ENCODE results near the gene MRPL33. TPM values are rescaled to one million over a fixed set of nuclear protein-coding genes. Genes with fewer than 3 reads are reported as not detected.
"Not testable (repeated sequence)": the region's sequence is repeated elsewhere in the genome, so short reads cannot be mapped to it uniquely, and the experiment has no call there.

The MRPL33 gene
- polyA plus RNA-seq, 4 donors: 111 to 156 (median 127) TPM

DNA sequence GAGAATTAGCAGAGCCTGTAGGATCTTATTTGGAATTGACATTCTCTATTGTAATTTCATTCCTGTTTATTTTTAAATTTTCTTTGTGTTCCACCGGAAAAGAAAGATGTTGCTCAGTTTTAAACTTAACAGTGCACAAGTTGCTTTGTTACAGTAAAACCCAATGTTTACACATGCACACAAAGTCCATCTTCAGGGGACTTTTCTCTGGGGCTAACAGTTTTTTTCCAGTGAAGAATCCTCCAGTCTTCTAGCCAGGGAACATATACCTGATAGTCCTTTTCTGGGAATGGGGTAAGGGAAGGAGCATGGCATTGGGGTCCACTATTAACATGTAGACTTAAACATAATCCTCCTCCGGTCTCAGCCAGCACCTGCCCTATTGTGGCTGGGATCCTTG lies 25.2 kb upstream of the MRPL33 start:
- Histone ChIP-seq H3K9me3 (ENCODE audit: control insufficient read depth in 2 of 2, insufficient read depth in 1 of 2, low read depth in 1 of 2, low read length in 1 of 2) (peaks cover 0 to 13% of the 10 kb centered on the region in 2 donors), H3K4me1 (ENCODE audit: control insufficient read depth in 3 of 3, insufficient read depth in 2 of 3, low read depth in 1 of 3, low read length in 2 of 3) (peaks cover 0 to 13% (median 0%) of the 10 kb centered on the region in 3 donors), H3K36me3 (ENCODE audit: control insufficient read depth in 3 of 3, insufficient read depth in 2 of 3, low read depth in 1 of 3, low read length in 3 of 3) (no peaks in the 10 kb centered on the region), H3K27me3 (ENCODE audit: control insufficient read depth in 3 of 3, insufficient read depth in 3 of 3, low read length in 3 of 3) (no peaks in the 10 kb centered on the region), H3K27ac (ENCODE audit: low read depth in 1 of 3, low read length in 2 of 3) (peak overlapping the region in 1 of 3 donors; percentile 0), H3K4me3 (ENCODE audit: low read depth in 1 of 3, low read length in 3 of 3) (no peak overlapping the region)
- WGBS, 3 donors: 43 to 63% (median 57%) methylated on average over 2 of the region's 2 CpGs
- DNase-seq (peak in 1 of 2 donors; percentile 44), FAIRE-seq (no peak)

DNA sequence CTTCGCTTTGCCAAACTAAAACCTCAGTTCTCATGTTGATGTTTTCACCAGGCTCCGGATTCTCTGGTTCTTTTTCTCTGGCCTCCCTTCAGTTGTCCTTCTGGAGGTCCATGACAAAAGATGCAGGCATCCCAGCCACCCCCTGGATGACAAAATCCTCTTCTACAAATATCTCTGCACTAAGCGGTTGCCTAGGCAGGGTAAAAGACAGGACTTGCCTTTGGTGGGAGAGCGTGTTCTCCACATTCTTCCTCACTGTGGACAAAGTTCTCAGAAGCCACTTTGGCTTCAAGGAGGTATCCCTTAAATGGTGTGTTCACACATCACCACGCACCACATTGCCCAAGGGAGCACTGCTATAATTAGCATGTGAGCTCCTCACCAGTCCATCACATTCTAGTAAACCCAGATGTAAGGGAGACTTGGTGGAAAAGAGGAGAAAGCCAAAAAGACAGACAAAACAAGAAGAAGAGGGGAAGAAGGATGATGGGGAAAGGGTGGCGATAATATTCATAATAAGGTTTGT lies 23.6 kb upstream of the MRPL33 start:
- H3K9me3 ChIP-seq (ENCODE audit: control insufficient read depth in 2 of 2, insufficient read depth in 1 of 2, low read depth in 1 of 2, low read length in 1 of 2): peaks cover 0 to 13% of the 10 kb centered on the region in 2 donors
- DNase-seq (no peak), FAIRE-seq (no peak)
- WGBS, 3 donors: 75 to 80% (median 75%) methylated on average over 6 of the region's 6 CpGs
- no peak overlapping the region for H3K27ac ChIP-seq (ENCODE audit: low read depth in 1 of 3, low read length in 2 of 3)
- H3K27me3 ChIP-seq (ENCODE audit: control insufficient read depth in 3 of 3, insufficient read depth in 3 of 3, low read length in 3 of 3): no peaks in the 10 kb centered on the region
- no peak overlapping the region for H3K4me3 ChIP-seq (ENCODE audit: low read depth in 1 of 3, low read length in 3 of 3)
- no peaks in the 10 kb centered on the region for H3K36me3 ChIP-seq (ENCODE audit: control insufficient read depth in 3 of 3, insufficient read depth in 2 of 3, low read depth in 1 of 3, low read length in 3 of 3)
- peaks cover 2 to 26% (median 3%) of the 10 kb centered on the region in 3 donors for H3K4me1 ChIP-seq (ENCODE audit: control insufficient read depth in 3 of 3, insufficient read depth in 2 of 3, low read depth in 1 of 3, low read length in 2 of 3)

DNA sequence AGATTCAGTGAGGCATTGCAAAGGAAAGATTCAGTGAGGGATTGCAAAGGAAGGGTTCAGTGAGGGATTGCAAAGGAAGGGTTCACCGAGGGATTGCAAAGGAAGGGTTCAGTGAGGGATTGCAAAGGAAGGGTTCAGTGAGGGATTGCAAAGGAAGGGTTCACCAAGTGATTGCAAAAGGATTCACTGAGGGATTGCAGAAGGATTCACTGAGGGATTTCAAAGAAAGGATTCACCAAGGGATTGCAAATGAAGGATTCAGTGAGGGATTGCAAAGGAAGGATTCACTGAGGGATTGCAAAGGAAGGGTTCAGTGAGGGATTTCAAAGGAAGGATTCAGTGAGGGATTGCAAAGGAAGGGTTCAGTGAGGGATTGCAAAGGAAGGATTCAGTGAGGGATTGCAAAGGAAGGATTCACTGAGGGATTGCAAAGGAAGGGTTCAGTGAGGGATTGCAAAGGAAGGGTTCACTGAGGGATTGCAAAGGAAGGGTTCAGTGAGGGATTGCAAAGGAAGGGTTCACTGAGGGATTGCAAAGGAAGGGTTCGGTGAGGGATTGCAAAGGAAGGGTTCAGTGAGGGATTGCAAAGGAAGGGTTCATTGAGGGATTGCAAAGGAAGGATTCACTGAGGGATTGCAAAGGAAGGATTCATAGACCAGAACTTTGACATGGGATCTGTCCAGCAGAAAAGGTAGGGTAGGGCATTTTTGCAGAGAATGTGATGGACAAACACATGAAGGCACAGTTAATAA lies 22.5 kb upstream of the MRPL33 start:
- not testable (repeated sequence) for DNase-seq; H3K36me3 ChIP-seq (ENCODE audit: control insufficient read depth in 3 of 3, insufficient read depth in 2 of 3, low read depth in 1 of 3, low read length in 3 of 3); FAIRE-seq; H3K27me3 ChIP-seq (ENCODE audit: control insufficient read depth in 3 of 3, insufficient read depth in 3 of 3, low read length in 3 of 3); H3K4me3 ChIP-seq (ENCODE audit: low read depth in 1 of 3, low read length in 3 of 3); H3K27ac ChIP-seq (ENCODE audit: low read depth in 1 of 3, low read length in 2 of 3)
- H3K4me1 ChIP-seq (ENCODE audit: control insufficient read depth in 3 of 3, insufficient read depth in 2 of 3, low read depth in 1 of 3, low read length in 2 of 3): peaks cover 2 to 37% (median 3%) of the 10 kb centered on the region in 3 donors
- WGBS, 3 donors: 90 to 93% (median 90%) methylated on average over 2 of the region's 2 CpGs
- peaks cover 0 to 15% of the 10 kb centered on the region in 2 donors for H3K9me3 ChIP-seq (ENCODE audit: control insufficient read depth in 2 of 2, insufficient read depth in 1 of 2, low read depth in 1 of 2, low read length in 1 of 2)

DNA sequence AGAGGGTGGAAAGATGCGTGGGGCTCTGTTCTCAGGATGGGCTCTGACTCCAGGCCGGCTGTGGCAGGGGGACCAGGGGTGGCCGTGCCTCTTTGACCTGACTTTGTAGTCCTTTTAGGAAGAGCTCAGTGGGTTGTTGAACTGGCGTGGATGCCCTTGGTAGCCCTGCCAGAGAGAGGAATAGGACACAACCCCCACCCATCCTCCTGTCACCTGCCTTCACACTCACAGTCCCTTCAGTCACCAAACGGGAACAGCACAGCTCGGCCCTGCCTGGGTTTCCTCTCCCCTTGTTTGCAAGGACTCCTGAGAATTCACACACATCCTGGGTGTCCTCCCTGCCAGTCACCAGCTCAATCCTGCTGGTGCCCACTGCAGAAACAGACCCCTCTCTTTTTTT lies 20.1 kb upstream of the MRPL33 start:
- Histone ChIP-seq H3K4me1 (ENCODE audit: control insufficient read depth in 3 of 3, insufficient read depth in 2 of 3, low read depth in 1 of 3, low read length in 2 of 3) (peaks cover 2 to 42% (median 3%) of the 10 kb centered on the region in 3 donors), H3K4me3 (ENCODE audit: low read depth in 1 of 3, low read length in 3 of 3) (no peak overlapping the region), H3K27me3 (ENCODE audit: control insufficient read depth in 3 of 3, insufficient read depth in 3 of 3, low read length in 3 of 3) (no peaks in the 10 kb centered on the region), H3K36me3 (ENCODE audit: control insufficient read depth in 3 of 3, insufficient read depth in 2 of 3, low read depth in 1 of 3, low read length in 3 of 3) (no peaks in the 10 kb centered on the region), H3K9me3 (ENCODE audit: control insufficient read depth in 2 of 2, insufficient read depth in 1 of 2, low read depth in 1 of 2, low read length in 1 of 2) (peaks cover 0 to 15% of the 10 kb centered on the region in 2 donors), H3K27ac (ENCODE audit: low read depth in 1 of 3, low read length in 2 of 3) (peak overlapping the region in 1 of 3 donors; percentile 99)
- 67 to 80% (median 79%) methylated on average over 6 of the region's 6 CpGs for WGBS, 3 donors
- FAIRE-seq (no peak), DNase-seq (no peak)

DNA sequence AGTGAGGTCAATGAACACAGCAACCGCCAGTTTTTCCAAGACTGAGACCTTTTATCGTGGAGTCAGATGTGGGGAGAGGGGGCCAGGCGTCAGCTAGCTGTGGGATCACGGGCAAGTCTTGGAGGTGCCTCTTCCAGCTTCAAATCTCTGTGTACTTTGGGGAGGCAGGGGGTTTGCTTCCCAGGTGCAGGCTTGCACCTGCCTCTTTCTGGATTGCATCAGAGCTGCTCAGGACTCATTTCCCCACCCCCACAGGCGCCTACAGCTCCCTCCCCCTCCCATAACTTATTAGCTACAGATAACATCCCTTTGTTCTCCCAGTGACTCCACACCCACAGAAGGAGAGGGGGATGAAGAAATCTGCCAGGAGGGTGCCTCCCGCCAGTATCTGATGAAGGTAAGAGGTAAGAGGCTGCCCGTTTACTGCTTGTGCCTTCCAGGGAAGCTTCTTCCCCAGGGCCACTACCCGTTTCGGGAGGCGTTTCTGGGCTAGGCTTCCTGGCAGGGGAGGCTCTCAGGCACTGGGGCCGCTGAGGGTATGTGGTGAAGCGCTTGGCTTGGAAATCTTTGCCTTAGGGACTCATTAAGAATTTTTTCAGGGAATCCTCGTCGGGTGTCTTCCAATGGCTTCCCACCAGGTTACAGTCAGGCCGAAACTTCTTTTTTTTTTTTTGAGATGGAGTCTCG lies 18.8 kb upstream of the MRPL33 start:
- Histone ChIP-seq H3K4me3 (ENCODE audit: low read depth in 1 of 3, low read length in 3 of 3) (peak overlapping the region in 2 of 3 donors; percentile 21 to 58), H3K27ac (ENCODE audit: low read depth in 1 of 3, low read length in 2 of 3) (peak overlapping the region; percentile 78 to 99 (median 86))
- WGBS, 3 donors: 19 to 57% (median 23%) methylated on average over 15 to 16 of the region's 16 CpGs

DNA sequence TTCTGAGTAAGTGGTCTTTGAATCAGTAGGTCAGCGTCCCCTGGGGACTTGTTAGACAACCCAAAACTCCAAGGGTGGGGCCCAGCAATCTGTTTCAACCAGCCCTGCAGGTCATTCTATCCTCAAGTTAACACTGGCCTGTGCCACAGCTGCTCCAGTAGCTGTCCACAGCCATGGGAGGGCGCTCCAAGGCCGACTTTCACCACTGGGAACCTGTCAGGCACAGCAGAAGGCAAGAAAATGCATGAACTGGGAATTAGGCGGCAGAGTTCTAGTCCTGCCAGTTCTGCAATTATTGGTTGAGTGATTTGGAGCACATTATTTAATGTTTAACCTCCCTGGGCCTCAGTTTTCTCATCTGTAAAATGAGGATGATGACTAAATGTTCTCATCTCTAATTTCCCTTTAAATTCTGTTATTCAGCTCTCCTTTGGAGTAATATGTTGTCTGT lies 17.4 kb upstream of the MRPL33 start:
- FAIRE-seq (no peak), DNase-seq (peak; percentile 84 to 88)
- H3K27me3 ChIP-seq (ENCODE audit: control insufficient read depth in 3 of 3, insufficient read depth in 3 of 3, low read length in 3 of 3): no peaks in the 10 kb centered on the region
- H3K27ac ChIP-seq (ENCODE audit: low read depth in 1 of 3, low read length in 2 of 3): peak overlapping the region in 1 of 3 donors; percentile 99
- H3K4me3 ChIP-seq (ENCODE audit: low read depth in 1 of 3, low read length in 3 of 3): no peak overlapping the region
- no peaks in the 10 kb centered on the region for H3K36me3 ChIP-seq (ENCODE audit: control insufficient read depth in 3 of 3, insufficient read depth in 2 of 3, low read depth in 1 of 3, low read length in 3 of 3)
- 10 to 16% (median 13%) methylated on average over 4 of the region's 4 CpGs for WGBS, 3 donors
- peaks cover 2 to 36% (median 3%) of the 10 kb centered on the region in 3 donors for H3K4me1 ChIP-seq (ENCODE audit: control insufficient read depth in 3 of 3, insufficient read depth in 2 of 3, low read depth in 1 of 3, low read length in 2 of 3)
- peaks cover 0 to 7% of the 10 kb centered on the region in 2 donors for H3K9me3 ChIP-seq (ENCODE audit: control insufficient read depth in 2 of 2, insufficient read depth in 1 of 2, low read depth in 1 of 2, low read length in 1 of 2)

More for the DNA sequence above, 18.8 kb upstream of the MRPL33 start:
- Histone ChIP-seq H3K36me3 (ENCODE audit: control insufficient read depth in 3 of 3, insufficient read depth in 2 of 3, low read depth in 1 of 3, low read length in 3 of 3) (no peaks in the 10 kb centered on the region), H3K4me1 (ENCODE audit: control insufficient read depth in 3 of 3, insufficient read depth in 2 of 3, low read depth in 1 of 3, low read length in 2 of 3) (peaks cover 2 to 36% (median 3%) of the 10 kb centered on the region in 3 donors), H3K9me3 (ENCODE audit: control insufficient read depth in 2 of 2, insufficient read depth in 1 of 2, low read depth in 1 of 2, low read length in 1 of 2) (peaks cover 0 to 15% of the 10 kb centered on the region in 2 donors), H3K27me3 (ENCODE audit: control insufficient read depth in 3 of 3, insufficient read depth in 3 of 3, low read length in 3 of 3) (no peaks in the 10 kb centered on the region)
- DNase-seq (peak; percentile 93 to 94), FAIRE-seq (no peak)

DNA sequence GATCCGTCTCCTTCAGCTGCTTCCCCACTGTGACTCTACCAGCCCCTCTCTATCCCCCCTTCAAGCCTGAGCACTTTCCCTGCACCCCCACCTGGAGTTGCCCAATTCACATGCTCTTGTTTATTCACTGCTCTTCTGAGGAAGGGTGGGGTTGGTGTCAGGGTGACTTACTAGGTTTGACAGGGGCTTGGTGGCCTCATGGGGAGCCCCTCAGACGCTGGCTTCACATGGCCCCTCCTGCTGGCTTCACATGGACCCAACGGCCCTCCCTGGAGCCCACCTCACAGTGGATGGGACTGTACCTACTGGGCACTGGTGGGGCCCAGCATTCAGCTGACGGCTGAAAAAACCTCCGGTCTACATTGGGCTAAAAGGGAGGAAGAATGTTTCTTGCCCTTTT lies 16.7 kb upstream of the MRPL33 start:
- Histone ChIP-seq H3K4me1 (ENCODE audit: control insufficient read depth in 3 of 3, insufficient read depth in 2 of 3, low read depth in 1 of 3, low read length in 2 of 3) (peaks cover 2 to 36% (median 3%) of the 10 kb centered on the region in 3 donors), H3K27ac (ENCODE audit: low read depth in 1 of 3, low read length in 2 of 3) (no peak overlapping the region), H3K9me3 (ENCODE audit: control insufficient read depth in 2 of 2, insufficient read depth in 1 of 2, low read depth in 1 of 2, low read length in 1 of 2) (peaks cover 0 to 3% of the 10 kb centered on the region in 2 donors), H3K27me3 (ENCODE audit: control insufficient read depth in 3 of 3, insufficient read depth in 3 of 3, low read length in 3 of 3) (no peaks in the 10 kb centered on the region), H3K36me3 (ENCODE audit: control insufficient read depth in 3 of 3, insufficient read depth in 2 of 3, low read depth in 1 of 3, low read length in 3 of 3) (no peaks in the 10 kb centered on the region), H3K4me3 (ENCODE audit: low read depth in 1 of 3, low read length in 3 of 3) (no peak overlapping the region)
- 90 to 93% (median 90%) methylated on average over 5 of the region's 5 CpGs for WGBS, 3 donors
- FAIRE-seq (no peak), DNase-seq (no peak)

DNA sequence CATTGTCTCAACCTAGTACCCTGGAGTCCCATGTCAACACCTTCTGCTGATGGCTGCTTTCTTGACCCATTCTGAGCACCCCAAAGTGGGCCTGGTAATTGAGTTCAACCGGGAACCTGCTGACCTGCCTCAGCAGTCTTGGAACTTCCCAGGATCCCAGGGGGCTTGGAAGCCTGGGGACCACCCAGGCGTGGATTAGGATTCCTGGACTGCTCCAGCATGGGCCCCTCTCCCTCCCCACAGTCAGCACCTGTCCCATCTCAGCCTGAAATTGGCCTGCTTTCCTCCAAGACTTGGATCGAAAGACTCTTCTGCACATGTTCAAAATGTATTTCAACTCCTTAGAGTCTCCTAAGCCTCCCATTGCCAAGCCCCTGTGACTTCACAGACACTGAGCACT lies 15.4 kb upstream of the MRPL33 start:
- H3K4me1 ChIP-seq (ENCODE audit: control insufficient read depth in 3 of 3, insufficient read depth in 2 of 3, low read depth in 1 of 3, low read length in 2 of 3): peaks cover 2 to 39% (median 3%) of the 10 kb centered on the region in 3 donors
- H3K9me3 ChIP-seq (ENCODE audit: control insufficient read depth in 2 of 2, insufficient read depth in 1 of 2, low read depth in 1 of 2, low read length in 1 of 2): peaks cover 0 to 3% of the 10 kb centered on the region in 2 donors
- no peak overlapping the region for H3K4me3 ChIP-seq (ENCODE audit: low read depth in 1 of 3, low read length in 3 of 3)
- H3K27me3 ChIP-seq (ENCODE audit: control insufficient read depth in 3 of 3, insufficient read depth in 3 of 3, low read length in 3 of 3): no peaks in the 10 kb centered on the region
- DNase-seq (no peak), FAIRE-seq (no peak)
- H3K27ac ChIP-seq (ENCODE audit: low read depth in 1 of 3, low read length in 2 of 3): no peak overlapping the region
- WGBS, 3 donors: 84 to 93% (median 87%) methylated on average over 3 of the region's 3 CpGs
- H3K36me3 ChIP-seq (ENCODE audit: control insufficient read depth in 3 of 3, insufficient read depth in 2 of 3, low read depth in 1 of 3, low read length in 3 of 3): no peaks in the 10 kb centered on the region
